OCI-LY3 (cell line): ENCODE measurements around the gene TEX22.

Source experiments
- CTCF ChIP-seq: fragments of 200-600, 300-600 bp; sonication (generic); IDR thresholded peaks from 2 replicates; pipeline ENCODE4 v1.5.1; 2014; ENCODE audit warnings: antibody characterized with exemption, low read length, low read depth
- EZH2phosphoT487 ChIP-seq: fragments of 200-600 bp; shearing (Covaris generic); IDR thresholded peaks from 2 replicates; pipeline ENCODE4 v1.6.1; 2018; ENCODE audit warnings: antibody characterized with exemption, mixed run types, low read depth

DNA sequence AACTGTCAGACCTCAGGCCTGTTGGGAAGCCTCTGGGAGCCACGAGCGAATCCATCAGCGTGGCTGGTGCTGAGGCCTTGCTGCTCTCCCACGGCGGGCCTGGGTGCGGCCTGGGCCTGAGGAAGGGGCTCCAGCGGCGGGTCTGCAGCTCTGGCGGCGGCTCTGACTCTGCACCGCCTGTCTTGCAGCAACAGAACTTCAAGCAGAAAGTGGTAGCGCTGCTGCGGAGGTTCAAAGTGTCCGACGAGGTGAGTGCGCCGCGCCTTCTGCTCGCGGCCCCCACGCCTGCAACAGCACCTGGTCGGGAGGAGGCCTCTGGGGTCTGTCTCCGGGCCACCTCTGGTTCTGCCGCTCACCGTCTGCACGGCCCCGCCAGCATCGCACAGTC is 28.7 kb upstream of the TEX22 start:
- no peak for TF ChIP-seq CTCF
- no peak for TF ChIP-seq EZH2phosphoT487
